ENCODE data around the gene UCK1. TPM values are rescaled to one million over a fixed set of nuclear protein-coding genes. Genes with fewer than 3 reads are reported as not detected.

Gene UCK1
- total and polyA plus RNA-seq, 10 of the 15 experiments (the other 5 are each of a cell fraction or from before 2014, with no cell fraction given), result 0.31 to 27.0 (median 18.7) TPM

DNA sequence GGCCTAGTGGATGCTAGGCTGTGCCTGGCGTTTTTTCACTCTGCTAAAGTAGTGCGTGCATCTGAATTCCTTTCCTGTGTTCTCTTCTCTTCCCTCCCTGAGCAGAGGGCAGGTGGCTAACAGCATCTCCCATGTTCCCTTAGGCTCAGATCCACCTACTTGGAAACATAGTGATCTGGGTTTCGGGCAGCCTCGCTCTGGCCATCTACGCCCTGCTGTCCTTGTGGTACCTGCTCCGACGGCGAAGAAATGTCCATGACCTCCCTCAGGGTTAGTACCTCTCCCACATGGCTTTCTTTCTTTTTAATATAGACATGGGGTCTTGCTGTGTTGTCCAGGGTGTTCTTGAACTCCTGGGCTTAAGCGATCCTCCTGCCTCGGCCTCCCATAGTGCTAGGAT is 9.9 kb downstream of the UCK1 start:
- WGBS (ENCODE audit: insufficient coverage, insufficient replicate concordance, low lambda C conversion rate, missing lambda C conversion rate), result 89% methylated on average over 10 of the region's 10 CpGs
- TF ChIP-seq TCF12 (IDR thresholded peaks at IDR 0.05; ENCODE audit: low read depth, low read length) (no peak), HDAC6 (IDR thresholded peaks at IDR 0.05; ENCODE audit: unreplicated experiment) (no peak), KDM1A (IDR thresholded peaks at IDR 0.05; ENCODE audit: borderline replicate concordance) (no peak), RB1 (IDR thresholded peaks at IDR 0.05; ENCODE audit: borderline replicate concordance) (no peak), CREM (IDR thresholded peaks at IDR 0.05; ENCODE audit: low read depth) (no peak), ZSCAN29 (IDR thresholded peaks at IDR 0.05) (no peak), WRNIP1 (IDR thresholded peaks at IDR 0.05; ENCODE audit: borderline replicate concordance, low read depth, low read length) (no peak), ATF7 (IDR thresholded peaks at IDR 0.05; ENCODE audit: low read depth) (no peak), ZNF384 (IDR thresholded peaks at IDR 0.05; ENCODE audit: borderline replicate concordance, low read depth, low read length) (no peak), POLR2A (IDR thresholded peaks at IDR 0.05; ENCODE audit: low read depth, low read length) (no peak), HDAC2 (IDR thresholded peaks at IDR 0.05) (no peak)
- no peak for FAIRE-seq
- ChIA-PET POLR2A (no interaction called here), CTCF (no interaction called here), RAD21 (ENCODE audit: unreplicated experiment) (no interaction called here), SMC1A (ENCODE audit: uncharacterized antibody, unreplicated experiment) (no interaction called here)
- no peaks in the 10 kb centered on the region for H3K9me3 ChIP-seq (replicated peaks; ENCODE audit: control insufficient read depth, insufficient read depth, low read length)
- intact Hi-C loops (cut with micrococcal nuclease; ENCODE audit: unreplicated experiment), result no loop called here
- H4K20me1 ChIP-seq (ENCODE audit: control insufficient read depth, insufficient read depth), result no peaks in the 10 kb centered on the region
- H3K27ac ChIP-seq (ENCODE audit: control insufficient read depth, insufficient read depth), result no peak overlapping the region
- H3K4me1 ChIP-seq (ENCODE audit: control insufficient read depth, insufficient read depth, low read length), result no peaks in the 10 kb centered on the region
- in situ Hi-C loops (cut with MboI), result no loop called here
- no peaks in the 10 kb centered on the region for H3K27me3 ChIP-seq (replicated peaks in 1 of 2; ENCODE audit: control insufficient read depth in 2 of 2, insufficient read depth in 2 of 2, low read length in 1 of 2)
- BruUV-seq (replicated peaks), result no TSS peak
- H3K4me3 ChIP-seq, result no peak overlapping the region
- no peak for ATAC-seq
- H2AFZ ChIP-seq (ENCODE audit: control insufficient read depth, low read depth, low read length), result no peak overlapping the region
- H3K36me3 ChIP-seq (ENCODE audit: control insufficient read depth in 2 of 2, insufficient read depth in 2 of 2, low read length in 1 of 2), result peaks cover 18 to 21% of the 10 kb centered on the region in 2 experiments
- no peak overlapping the region for H3K4me2 ChIP-seq (ENCODE audit: control insufficient read depth, insufficient read depth)
- no peak overlapping the region for H3K9ac ChIP-seq (ENCODE audit: control insufficient read depth, insufficient read depth, low read length)
- H3K79me2 ChIP-seq (ENCODE audit: control insufficient read depth, insufficient read depth, low read length), result no peaks in the 10 kb centered on the region
- no peak for DNase-seq (ENCODE audit: low read depth, low spot score)

GRCh38 chr9:131520503-131520902 is 10.6 kb downstream of the UCK1 start:
- SMC1A ChIA-PET (ENCODE audit: uncharacterized antibody, unreplicated experiment), result no interaction called here
- no peak for FAIRE-seq
- no peaks in the 10 kb centered on the region for H3K4me1 ChIP-seq (ENCODE audit: control insufficient read depth, insufficient read depth, low read length)
- WGBS (ENCODE audit: insufficient coverage, insufficient replicate concordance, low lambda C conversion rate, missing lambda C conversion rate), result 79% methylated on average over 16 of the region's 16 CpGs
- in situ Hi-C loops (cut with MboI), result no loop called here
- H3K36me3 ChIP-seq (ENCODE audit: control insufficient read depth in 2 of 2, insufficient read depth in 2 of 2, low read length in 1 of 2), result peaks cover 20 to 28% of the 10 kb centered on the region in 2 experiments
- no peaks in the 10 kb centered on the region for H4K20me1 ChIP-seq (ENCODE audit: control insufficient read depth, insufficient read depth)
- no peak overlapping the region for H3K4me2 ChIP-seq (ENCODE audit: control insufficient read depth, insufficient read depth)
- no peak overlapping the region for H3K9ac ChIP-seq (ENCODE audit: control insufficient read depth, insufficient read depth, low read length)
- CTCF ChIA-PET, result no interaction called here
- H3K4me3 ChIP-seq, result no peak overlapping the region
- BruUV-seq (replicated peaks), result no TSS peak
- no peaks in the 10 kb centered on the region for H3K79me2 ChIP-seq (ENCODE audit: control insufficient read depth, insufficient read depth, low read length)
- intact Hi-C loops (cut with micrococcal nuclease; ENCODE audit: unreplicated experiment), result no loop called here
- H3K9me3 ChIP-seq (replicated peaks; ENCODE audit: control insufficient read depth, insufficient read depth, low read length), result no peaks in the 10 kb centered on the region
- no peak overlapping the region for H3K27ac ChIP-seq (ENCODE audit: control insufficient read depth, insufficient read depth)
- ATAC-seq, result no peak
- no peak overlapping the region for H2AFZ ChIP-seq (ENCODE audit: control insufficient read depth, low read depth, low read length)
- POLR2A ChIA-PET, result no interaction called here
- TF ChIP-seq CREB1 (IDR thresholded peaks at IDR 0.05; ENCODE audit: low read depth), result no peak
- no peak for TF ChIP-seq SIN3A (IDR thresholded peaks at IDR 0.05; ENCODE audit: low read depth, low read length)
- TF ChIP-seq EP300 (IDR thresholded peaks at IDR 0.05; ENCODE audit: borderline replicate concordance in 1 of 2, control insufficient read depth in 1 of 2, low read depth in 2 of 2, low read length in 2 of 2), result no peak
- TF ChIP-seq ELK1 (IDR thresholded peaks at IDR 0.05; ENCODE audit: low read depth, low read length), result no peak
- no peak for TF ChIP-seq TCF3 (IDR thresholded peaks at IDR 0.05; ENCODE audit: borderline replicate concordance, insufficient read depth, low read depth, low read length)
- no peak for TF ChIP-seq SMAD5 (IDR thresholded peaks at IDR 0.05; ENCODE audit: low read depth)
- no peak for TF ChIP-seq NBN (IDR thresholded peaks at IDR 0.05)
- TF ChIP-seq ATF3 (IDR thresholded peaks at IDR 0.05; ENCODE audit: borderline replicate concordance, extremely low read depth, low read depth, low read length), result no peak
- no peak for TF ChIP-seq BACH1 (IDR thresholded peaks at IDR 0.05; ENCODE audit: borderline replicate concordance)
- no peaks in the 10 kb centered on the region for H3K27me3 ChIP-seq (replicated peaks in 1 of 2; ENCODE audit: control insufficient read depth in 2 of 2, insufficient read depth in 2 of 2, low read length in 1 of 2)
- DNase-seq (ENCODE audit: low read depth, low spot score), result no peak
- RAD21 ChIA-PET (ENCODE audit: unreplicated experiment), result no interaction called here
